ENCODE data around the gene RAMP1.

DNA sequence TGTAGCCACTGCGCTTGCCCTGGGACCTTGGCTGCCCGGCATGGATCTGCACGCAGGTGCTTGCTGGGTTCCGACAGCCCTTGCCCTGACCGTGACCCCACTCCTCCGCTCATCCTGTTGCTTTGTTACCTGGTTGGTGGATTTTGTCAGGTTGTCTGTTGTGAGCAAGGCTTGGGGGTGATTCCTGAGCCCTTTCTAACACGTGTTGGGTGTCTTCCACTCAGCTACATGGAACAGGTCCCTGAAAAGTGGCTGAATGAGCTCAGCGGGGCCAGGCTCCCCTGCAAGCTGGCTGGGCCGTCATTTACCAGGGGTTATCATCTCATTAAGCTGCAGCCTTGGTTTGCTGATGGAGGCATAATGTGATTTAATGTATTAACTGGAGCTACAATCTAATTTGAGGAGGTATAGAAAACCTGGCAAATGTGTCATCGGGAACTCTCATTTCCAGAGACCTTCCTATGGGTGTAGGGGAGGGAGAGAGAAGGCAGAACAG is 24.6 kb downstream of the RAMP1 start:
- TF ChIP-seq EZH2phosphoT487 (IDR thresholded peaks at IDR 0.05; ENCODE audit: borderline replicate concordance): no peak
- TF ChIP-seq, protein P1, sequence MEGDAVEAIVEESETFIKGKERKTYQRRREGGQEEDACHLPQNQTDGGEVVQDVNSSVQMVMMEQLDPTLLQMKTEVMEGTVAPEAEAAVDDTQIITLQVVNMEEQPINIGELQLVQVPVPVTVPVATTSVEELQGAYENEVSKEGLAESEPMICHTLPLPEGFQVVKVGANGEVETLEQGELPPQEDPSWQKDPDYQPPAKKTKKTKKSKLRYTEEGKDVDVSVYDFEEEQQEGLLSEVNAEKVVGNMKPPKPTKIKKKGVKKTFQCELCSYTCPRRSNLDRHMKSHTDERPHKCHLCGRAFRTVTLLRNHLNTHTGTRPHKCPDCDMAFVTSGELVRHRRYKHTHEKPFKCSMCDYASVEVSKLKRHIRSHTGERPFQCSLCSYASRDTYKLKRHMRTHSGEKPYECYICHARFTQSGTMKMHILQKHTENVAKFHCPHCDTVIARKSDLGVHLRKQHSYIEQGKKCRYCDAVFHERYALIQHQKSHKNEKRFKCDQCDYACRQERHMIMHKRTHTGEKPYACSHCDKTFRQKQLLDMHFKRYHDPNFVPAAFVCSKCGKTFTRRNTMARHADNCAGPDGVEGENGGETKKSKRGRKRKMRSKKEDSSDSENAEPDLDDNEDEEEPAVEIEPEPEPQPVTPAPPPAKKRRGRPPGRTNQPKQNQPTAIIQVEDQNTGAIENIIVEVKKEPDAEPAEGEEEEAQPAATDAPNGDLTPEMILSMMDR (conservative IDR thresholded peaks at IDR 0.05; ENCODE audit: low read length): no peak
